HFF-Myc (cell line): Measurements from ENCODE around the gene MKI67.

ENCODE experiments used
- DNase-seq: peaks from one replicate; pipeline ENCODE4 v3.0.0-alpha.2; 2011; ENCODE audit warnings: low read depth; ENCODE audit errors: extremely low read depth
- H3K4me3 ChIP-seq: replicated peaks from 2 replicates; pipeline ENCODE4 v1.5.1; 2011; ENCODE audit warnings: low read depth, mild to moderate bottlenecking, control low read depth, low read length
- TF ChIP-seq, protein P1 (sequence below): IDR thresholded peaks from 2 replicates; pipeline ENCODE4 v1.5.1; 2012; ENCODE audit warnings: mild to moderate bottlenecking, low read depth, low read length, control low read depth; ENCODE audit errors: missing control alignments

Gene MKI67

DNA sequence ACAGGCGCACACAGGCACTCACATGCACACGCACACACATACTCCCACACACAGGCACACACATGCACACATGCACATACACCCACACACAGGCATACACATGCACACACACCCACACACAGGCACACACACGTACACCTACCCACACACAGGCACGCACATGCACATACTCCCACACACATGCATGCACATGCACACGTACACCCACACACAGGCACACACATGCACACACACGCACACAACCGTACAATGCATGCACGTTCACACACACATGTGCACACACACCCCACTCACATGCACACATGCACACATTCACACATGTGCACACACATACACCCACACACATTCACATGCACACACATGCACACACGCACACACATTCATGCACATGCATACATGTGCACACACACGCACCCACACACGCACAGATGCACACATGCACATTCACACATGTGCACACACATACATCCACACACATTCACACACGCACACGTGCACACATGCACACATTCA lies 59.3 kb downstream of the MKI67 start:
- no peak overlapping the region for H3K4me3 ChIP-seq
- TF ChIP-seq, protein P1, sequence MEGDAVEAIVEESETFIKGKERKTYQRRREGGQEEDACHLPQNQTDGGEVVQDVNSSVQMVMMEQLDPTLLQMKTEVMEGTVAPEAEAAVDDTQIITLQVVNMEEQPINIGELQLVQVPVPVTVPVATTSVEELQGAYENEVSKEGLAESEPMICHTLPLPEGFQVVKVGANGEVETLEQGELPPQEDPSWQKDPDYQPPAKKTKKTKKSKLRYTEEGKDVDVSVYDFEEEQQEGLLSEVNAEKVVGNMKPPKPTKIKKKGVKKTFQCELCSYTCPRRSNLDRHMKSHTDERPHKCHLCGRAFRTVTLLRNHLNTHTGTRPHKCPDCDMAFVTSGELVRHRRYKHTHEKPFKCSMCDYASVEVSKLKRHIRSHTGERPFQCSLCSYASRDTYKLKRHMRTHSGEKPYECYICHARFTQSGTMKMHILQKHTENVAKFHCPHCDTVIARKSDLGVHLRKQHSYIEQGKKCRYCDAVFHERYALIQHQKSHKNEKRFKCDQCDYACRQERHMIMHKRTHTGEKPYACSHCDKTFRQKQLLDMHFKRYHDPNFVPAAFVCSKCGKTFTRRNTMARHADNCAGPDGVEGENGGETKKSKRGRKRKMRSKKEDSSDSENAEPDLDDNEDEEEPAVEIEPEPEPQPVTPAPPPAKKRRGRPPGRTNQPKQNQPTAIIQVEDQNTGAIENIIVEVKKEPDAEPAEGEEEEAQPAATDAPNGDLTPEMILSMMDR: no peak
- no peak for DNase-seq

DNA sequence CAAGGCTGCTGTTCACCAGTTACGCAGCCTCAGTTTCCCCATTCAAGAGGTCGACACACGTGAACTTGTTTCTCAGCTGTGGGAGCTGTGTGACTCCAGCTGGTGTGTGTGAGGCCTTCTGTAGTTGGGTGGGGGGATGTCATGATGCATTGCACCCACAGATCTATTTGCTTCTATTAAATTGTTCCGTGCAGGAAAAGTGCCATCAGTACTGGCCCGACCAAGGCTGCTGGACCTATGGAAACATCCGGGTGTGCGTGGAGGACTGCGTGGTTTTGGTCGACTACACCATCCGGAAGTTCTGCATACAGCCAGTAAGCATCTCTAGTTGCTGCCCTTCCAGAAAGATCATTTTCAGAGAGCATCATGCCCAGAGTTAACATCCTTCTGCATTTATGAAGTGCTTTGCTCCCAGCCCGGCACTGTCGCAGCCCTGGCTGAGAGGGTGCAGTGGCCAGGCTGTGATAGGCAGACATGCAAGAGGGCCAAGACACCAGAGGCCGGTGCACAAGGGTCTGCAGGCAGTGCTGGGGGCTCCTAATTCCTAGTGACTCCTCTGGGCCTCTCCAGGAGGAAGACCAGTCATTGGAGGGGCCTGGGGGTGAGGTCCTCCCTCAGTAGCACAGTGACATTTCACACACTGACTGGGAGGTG lies 60.2 kb downstream of the MKI67 start:
- H3K4me3 ChIP-seq: no peak overlapping the region
- no peak for DNase-seq
- TF ChIP-seq, protein P1: no peak

DNA sequence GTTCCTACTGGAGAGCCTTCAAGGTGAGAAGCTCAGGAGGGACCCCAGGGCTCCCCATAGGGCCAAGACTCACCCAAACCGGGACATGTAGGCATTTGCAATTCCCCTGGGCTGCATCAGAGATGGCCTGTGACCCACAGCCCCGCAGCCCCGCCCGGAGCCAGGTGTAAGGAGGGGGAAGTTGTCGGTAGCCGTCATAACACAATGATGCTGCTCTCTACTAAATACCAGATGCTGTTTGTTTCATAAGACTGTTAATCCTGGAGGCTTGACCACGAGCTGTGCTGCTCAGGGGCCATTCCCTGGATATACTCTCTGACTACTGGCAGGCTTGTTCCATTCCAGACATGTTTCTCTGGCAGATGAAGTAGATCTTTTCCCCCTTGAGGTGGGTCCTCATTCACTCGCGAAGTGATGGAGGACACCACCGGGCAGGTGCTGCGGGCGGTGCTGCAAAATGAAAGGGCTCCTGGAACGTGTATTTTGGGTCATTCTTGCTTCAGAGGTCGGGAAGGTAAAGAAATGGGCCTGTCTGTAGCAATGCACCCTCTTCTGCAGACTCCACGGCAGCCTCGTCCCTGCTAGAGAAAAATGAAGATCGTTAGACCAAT lies 61.1 kb downstream of the MKI67 start:
- DNase-seq: no peak
- TF ChIP-seq, protein P1: no peak
- H3K4me3 ChIP-seq: no peak overlapping the region

DNA sequence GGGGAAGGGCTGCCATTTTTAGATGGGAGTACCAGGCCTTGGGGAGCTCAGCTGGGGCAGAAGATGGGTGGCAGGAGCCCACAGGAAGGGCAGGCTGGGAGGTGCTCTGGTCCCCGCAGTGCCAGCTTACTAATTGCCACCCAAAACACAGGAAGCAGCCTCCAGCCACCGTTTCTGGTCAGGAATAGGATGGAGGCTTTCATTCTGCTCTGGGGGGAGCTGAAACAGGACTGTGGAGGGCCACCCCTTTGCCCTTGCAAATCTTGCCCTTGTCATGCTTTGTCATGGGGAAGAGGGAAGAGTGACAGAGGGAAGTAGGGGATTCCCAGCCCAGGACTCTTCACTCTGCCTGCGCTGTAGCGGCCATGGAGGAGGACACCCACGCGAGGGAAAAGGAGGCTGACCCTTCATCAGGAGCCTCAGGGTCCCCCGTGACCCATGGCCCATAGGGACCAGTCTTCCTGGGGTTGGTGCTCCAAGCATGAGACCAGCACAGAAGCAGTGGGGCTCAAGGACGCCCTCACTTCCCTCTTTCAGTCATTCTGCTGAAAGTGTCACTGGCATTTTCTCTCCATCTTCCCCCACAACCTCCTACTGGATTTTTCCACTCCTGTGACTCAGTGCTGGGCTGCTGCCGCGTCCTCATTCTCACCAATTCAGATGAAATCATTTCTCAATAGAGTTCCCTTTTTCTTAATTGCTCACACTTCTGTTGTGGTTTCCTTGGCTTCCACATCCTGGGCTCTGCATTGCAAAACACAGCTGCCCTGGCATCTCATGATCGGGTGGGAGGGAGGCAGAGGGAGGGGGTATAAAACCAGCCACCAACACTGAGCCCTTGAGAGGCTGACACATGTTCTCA lies 61.9 kb downstream of the MKI67 start:
- TF ChIP-seq, protein P1: no peak
- DNase-seq: no peak

DNA sequence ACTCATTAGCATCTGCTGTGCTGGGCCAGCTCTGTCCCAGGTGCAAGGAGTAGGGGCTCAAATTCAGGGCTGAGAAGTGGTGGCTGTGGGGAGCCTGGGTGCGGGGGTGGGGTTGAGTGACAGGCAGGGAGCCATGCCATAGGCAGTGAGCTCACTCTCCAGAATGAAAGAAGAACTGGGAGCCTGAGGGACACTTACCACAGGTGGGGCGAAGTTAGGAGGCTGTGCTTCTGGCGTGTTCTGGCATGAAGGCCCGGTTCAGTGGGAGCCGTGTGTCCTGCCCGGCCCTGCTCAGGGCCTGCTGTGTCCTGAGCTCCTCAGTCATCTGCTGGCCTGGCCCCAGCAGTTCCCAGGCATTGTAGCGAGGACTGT lies 62.5 kb downstream of the MKI67 start:
- H3K4me3 ChIP-seq: no peak overlapping the region
- DNase-seq: no peak
- TF ChIP-seq, protein P1: no peak

More for the DNA sequence above, 61.9 kb downstream of the MKI67 start:
- H3K4me3 ChIP-seq: no peak overlapping the region

DNA sequence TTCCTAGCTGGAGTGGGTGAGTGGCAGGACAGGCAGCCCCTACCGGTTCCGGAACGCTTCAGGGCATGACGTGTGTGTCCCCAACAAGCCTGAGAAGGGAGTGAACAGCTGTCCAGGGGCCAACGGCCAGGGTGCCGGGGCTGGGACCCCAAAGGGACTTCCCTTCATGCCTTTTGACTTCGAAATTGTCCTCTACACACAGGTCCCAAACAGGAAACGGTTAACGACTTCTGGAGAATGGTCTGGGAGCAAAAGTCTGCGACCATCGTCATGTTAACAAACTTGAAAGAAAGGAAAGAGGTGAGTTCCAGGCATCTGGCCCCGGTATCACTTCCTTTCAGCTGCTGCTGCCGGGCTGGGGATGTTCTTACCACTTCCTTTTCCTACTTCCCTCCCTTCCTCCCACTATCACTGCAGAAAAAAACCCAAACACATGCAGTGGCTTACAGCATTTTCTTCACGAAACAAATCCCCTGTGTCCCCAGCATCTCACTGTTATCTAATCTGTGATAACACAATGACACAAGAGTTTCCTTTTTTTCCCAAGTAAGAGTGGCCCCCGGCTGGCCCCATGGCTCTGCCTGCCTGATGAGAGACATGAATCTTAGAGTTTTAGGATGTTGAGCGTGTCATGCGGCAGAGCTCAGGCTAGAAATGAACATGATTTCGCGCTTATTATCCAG lies 63.2 kb downstream of the MKI67 start:
- DNase-seq: no peak
- TF ChIP-seq, protein P1: no peak
- no peak overlapping the region for H3K4me3 ChIP-seq
